Hindlimb muscle (tissue), 1 donor: ENCODE results near the gene DPM1. TPM values are rescaled to one million over a fixed set of nuclear protein-coding genes. Genes with fewer than 3 reads are reported as not detected.

Experiments used
- DNase-seq: peaks from one replicate; pipeline ENCODE4 v3.0.0-alpha.2; 2013
- polyA plus RNA-seq: library from polyadenylated mRNA; unstranded; fragments of 120-200 nt; gene quantifications from one replicate; pipeline ENCODE4 v1.2.1, GENCODE V29; 2013; ENCODE audit not compliant: insufficient read length

Gene DPM1
- polyA plus RNA-seq, 1 donor = 39.1 TPM

DNA sequence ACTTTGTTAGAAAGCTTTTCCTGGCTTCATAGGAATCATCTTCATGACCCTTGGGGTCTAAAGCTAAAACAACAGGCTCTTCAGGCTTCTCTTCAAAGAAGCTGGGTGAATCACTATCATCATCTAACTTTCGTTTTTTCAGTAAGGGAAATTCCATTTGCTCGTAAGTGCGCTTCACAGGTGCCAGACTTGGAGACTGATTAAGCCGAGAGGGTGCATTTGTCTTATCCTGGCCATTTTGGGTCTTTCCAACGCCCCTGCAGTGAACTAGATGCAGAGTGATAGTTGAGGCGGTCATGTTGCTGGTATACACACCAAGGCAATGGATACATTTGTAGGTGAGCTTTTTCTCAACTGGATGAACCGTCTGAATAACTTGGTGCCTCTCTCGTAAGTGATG is 65.9 kb downstream of the DPM1 start:
- DNase-seq = no peak

DNA sequence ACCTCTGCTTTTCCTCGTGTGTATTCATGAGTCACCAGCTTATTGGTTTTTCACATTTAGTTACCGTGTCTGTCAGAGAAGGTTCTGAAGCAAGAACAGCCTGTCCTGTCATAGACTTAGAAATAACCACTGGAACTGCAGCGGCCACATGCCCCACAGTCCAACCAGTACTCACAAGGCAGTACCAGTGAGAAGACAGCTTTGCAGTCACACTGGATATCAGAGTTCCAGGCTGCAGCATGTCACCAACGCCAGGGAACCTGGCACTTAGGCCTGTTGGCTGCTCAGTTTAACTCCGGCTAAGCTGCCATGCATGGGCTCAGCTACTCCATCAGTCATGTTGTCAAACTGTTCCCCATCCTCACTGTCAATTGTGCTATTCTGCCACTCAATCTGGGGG is 67.2 kb downstream of the DPM1 start:
- DNase-seq = no peak

DNA sequence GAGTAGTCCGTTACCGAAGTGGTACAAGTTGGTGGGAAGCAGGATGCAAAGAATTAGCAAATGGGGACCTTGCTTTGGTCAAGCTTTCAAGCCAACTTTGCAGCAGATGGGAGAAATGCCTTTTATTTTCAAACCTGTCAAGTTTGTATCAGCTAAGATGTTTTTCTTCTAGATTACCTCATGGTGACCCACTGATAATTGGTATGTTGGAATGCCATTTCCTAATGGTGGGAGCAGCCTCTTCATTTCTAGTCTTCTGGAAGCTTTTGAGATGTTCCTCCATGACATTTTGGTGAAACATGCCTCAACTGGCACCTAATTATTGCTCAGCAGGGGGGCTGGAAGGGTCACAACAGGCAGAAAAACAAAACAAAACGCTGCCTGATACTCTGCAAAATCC is 70.8 kb downstream of the DPM1 start:
- DNase-seq = no peak

DNA sequence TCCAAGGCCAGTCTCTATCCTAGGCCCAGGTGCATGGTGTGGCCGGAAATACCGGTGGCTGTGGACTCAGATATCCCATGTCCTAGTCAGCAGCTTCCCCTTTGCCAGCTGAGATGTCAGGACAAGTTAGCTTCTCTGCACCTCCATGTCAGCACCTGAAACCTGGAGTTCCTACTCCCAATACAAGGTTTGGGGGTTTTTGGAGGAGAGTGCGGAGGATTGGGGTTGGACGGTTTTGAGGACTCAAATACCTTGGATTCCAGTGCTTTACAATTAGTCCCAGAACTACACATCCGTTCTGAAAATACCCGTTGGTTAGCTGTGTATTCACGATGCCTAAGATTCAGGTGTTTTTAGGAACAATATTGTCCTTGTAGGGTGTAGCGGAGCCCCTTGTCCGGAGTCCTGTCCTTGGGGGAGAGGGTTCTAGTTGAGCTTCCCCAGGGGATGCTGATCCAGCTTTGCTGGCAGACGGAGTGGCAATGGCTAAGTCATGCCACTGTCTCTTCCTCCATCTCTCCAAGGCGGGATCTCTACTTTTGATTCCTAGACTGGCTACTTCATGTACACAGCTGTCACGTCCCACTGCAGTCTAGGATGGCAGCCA is 72.0 kb downstream of the DPM1 start:
- no peak for DNase-seq

DNA sequence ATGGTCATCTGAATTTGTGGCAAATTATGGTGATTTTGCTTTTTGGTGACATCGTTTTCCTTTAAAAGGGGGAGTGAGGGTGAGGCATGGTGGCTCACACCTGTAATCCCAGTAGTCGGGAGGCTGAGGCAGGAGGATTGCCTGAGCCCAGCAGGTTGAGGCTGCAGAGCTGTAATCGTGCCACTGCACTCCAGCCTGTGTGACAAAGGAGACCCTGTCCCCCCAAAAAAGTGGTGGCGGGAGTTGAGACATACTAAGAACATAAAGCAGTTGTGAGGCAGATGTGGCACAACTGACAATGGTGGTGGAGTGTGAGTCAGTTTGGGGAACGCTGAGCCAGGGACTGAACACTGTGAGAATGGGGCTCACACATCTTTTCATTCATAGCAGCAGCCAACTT is 72.6 kb downstream of the DPM1 start:
- DNase-seq = no peak

DNA sequence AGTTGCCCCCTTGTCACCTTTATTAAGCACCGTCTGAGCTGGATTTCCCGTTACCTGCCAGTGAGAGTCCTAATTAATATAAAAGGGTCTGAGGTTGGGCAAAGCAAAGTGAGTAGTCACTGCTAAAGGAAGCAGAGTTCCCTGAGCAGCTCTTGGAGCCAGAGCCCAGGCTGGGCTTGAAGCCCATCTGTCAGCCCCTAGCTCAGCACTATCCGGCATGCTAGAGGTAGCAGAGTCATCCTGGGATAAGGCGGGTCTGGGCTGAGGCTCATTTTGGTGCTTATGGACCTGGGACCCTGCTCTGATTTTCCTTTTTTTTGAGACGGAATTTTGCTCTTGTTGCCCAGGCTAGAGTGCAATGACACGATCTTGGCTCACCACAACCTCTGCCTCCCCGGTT is 73.3 kb downstream of the DPM1 start:
- no peak for DNase-seq

Other genes with a start within 250 kb of the DPM1 start
- 0.40 TPM for gene PARD6B, start 227.0 kb downstream of the DPM1 start, polyA plus RNA-seq
- gene BCAS4, start 163.5 kb downstream of the DPM1 start, polyA plus RNA-seq = 4.0 TPM
- gene ADNP, start 27.1 kb downstream of the DPM1 start, polyA plus RNA-seq = 57.0 TPM
- 3.3 TPM for gene MOCS3, start 286 bp upstream of the DPM1 start, polyA plus RNA-seq
- gene KCNG1, start 64.6 kb upstream of the DPM1 start, polyA plus RNA-seq = 0.35 TPM